Measurements from ENCODE around the gene PLEKHA4. TPM values are rescaled to one million over a fixed set of nuclear protein-coding genes. Genes with fewer than 3 reads are reported as not detected.

The PLEKHA4 gene
- total and polyA plus RNA-seq, 9 of the 15 experiments (the other 6 are each of a cell fraction or from before 2014, with no cell fraction given), result 0.07 to 30.8 (median 11.4) TPM

DNA sequence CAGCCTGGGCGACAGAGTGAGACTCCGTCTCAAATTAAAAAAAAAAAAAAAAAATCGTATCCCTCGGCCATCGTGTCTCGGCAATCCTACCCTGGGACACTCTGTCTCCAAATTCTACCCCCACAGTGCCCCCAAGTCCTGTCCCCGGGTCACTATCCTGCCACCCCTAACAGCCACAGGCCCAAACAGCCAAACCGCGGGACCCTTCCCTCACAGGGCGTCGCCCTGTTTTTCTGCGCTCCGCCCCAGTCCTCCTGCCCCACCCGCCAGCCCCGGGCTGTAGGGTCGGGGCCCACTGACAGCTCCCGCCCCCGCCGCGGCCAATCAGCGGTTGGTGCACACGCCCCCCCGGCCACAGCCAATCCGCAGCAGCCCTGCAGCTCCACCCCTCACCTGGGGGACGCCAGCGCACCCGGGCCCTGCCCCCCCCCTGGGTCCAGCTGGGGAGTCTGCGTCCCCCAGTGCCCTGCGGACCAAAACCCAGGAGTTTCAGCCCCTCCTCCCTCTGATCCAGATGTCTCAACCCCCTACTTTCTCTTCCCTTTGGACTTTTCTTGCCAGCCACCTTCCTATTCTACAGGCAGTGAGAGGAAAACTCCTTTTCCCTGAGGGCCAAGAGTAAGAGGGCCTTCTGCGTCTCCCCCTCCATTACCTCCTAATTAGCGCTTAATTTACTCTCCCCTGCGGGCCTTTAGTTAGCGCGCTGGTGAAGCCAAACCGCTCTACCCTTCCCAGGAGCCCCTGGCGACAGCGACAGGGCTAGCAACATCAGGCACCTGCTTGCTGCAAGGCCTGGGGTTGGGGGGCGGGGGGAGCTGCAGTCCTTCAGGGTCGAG, 56.1 kb downstream of the PLEKHA4 start (continued):
- TF ChIP-seq C11orf30 (IDR thresholded peaks at IDR 0.05; ENCODE audit: low read depth) (no peak), MYC (IDR thresholded peaks at IDR 0.05; ENCODE audit: low read depth, low read length) (no peak), MYC (CRISPR knock-in tag; IDR thresholded peaks at IDR 0.05; ENCODE audit: borderline replicate concordance, low read depth) (no peak), ZNF316 (IDR thresholded peaks at IDR 0.05) (no peak), OTX1 (CRISPR knock-in tag; IDR thresholded peaks at IDR 0.05) (no peak), NCOA4 (IDR thresholded peaks at IDR 0.05; ENCODE audit: partially characterized antibody) (no peak), ZNF143 (CRISPR knock-in tag; IDR thresholded peaks at IDR 0.05) (no peak), MYBL2 (IDR thresholded peaks at IDR 0.05; ENCODE audit: low read depth) (no peak), MYBL2 (CRISPR knock-in tag; IDR thresholded peaks at IDR 0.05; ENCODE audit: borderline replicate concordance) (no peak), ERF (CRISPR knock-in tag; IDR thresholded peaks at IDR 0.05) (no peak), LARP7 (IDR thresholded peaks at IDR 0.05) (peak; percentile 26; the same call in 1 of the 2 replicates), ZNF124 (CRISPR knock-in tag; IDR thresholded peaks at IDR 0.05) (no peak), XRCC4 (IDR thresholded peaks at IDR 0.05; ENCODE audit: extremely low read depth, insufficient read depth, insufficient read length) (no peak), PHTF2 (CRISPR knock-in tag; IDR thresholded peaks at IDR 0.05) (no peak), SMARCB1 (IDR thresholded peaks at IDR 0.05; ENCODE audit: insufficient read length, low read depth) (no peak), FOXA1 (IDR thresholded peaks at IDR 0.05; ENCODE audit: borderline replicate concordance) (no peak)
- TF ChIP-seq, protein P1, sequence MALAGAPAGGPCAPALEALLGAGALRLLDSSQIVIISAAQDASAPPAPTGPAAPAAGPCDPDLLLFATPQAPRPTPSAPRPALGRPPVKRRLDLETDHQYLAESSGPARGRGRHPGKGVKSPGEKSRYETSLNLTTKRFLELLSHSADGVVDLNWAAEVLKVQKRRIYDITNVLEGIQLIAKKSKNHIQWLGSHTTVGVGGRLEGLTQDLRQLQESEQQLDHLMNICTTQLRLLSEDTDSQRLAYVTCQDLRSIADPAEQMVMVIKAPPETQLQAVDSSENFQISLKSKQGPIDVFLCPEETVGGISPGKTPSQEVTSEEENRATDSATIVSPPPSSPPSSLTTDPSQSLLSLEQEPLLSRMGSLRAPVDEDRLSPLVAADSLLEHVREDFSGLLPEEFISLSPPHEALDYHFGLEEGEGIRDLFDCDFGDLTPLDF (CRISPR knock-in tag; IDR thresholded peaks at IDR 0.05), result no peak
- TF ChIP-seq, protein P2, sequence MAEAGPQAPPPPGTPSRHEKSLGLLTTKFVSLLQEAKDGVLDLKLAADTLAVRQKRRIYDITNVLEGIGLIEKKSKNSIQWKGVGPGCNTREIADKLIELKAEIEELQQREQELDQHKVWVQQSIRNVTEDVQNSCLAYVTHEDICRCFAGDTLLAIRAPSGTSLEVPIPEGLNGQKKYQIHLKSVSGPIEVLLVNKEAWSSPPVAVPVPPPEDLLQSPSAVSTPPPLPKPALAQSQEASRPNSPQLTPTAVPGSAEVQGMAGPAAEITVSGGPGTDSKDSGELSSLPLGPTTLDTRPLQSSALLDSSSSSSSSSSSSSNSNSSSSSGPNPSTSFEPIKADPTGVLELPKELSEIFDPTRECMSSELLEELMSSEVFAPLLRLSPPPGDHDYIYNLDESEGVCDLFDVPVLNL (CRISPR knock-in tag; IDR thresholded peaks at IDR 0.05; ENCODE audit: low read depth), result no peak
- TF ChIP-seq, protein P3, sequence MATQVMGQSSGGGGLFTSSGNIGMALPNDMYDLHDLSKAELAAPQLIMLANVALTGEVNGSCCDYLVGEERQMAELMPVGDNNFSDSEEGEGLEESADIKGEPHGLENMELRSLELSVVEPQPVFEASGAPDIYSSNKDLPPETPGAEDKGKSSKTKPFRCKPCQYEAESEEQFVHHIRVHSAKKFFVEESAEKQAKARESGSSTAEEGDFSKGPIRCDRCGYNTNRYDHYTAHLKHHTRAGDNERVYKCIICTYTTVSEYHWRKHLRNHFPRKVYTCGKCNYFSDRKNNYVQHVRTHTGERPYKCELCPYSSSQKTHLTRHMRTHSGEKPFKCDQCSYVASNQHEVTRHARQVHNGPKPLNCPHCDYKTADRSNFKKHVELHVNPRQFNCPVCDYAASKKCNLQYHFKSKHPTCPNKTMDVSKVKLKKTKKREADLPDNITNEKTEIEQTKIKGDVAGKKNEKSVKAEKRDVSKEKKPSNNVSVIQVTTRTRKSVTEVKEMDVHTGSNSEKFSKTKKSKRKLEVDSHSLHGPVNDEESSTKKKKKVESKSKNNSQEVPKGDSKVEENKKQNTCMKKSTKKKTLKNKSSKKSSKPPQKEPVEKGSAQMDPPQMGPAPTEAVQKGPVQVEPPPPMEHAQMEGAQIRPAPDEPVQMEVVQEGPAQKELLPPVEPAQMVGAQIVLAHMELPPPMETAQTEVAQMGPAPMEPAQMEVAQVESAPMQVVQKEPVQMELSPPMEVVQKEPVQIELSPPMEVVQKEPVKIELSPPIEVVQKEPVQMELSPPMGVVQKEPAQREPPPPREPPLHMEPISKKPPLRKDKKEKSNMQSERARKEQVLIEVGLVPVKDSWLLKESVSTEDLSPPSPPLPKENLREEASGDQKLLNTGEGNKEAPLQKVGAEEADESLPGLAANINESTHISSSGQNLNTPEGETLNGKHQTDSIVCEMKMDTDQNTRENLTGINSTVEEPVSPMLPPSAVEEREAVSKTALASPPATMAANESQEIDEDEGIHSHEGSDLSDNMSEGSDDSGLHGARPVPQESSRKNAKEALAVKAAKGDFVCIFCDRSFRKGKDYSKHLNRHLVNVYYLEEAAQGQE (IDR thresholded peaks at IDR 0.05; ENCODE audit: borderline replicate concordance), result no peak
- TF ChIP-seq, protein P3 (CRISPR knock-in tag; IDR thresholded peaks at IDR 0.05; ENCODE audit: low read depth), result no peak
